Measurements from ENCODE around the gene RRP12.
"Not testable (repeated sequence)": the region's sequence is repeated elsewhere in the genome, so short reads cannot be mapped to it uniquely, and the experiment has no call there.

The RRP12 gene

GRCh38 chr10:97400665-97401454, at the start of gene RRP12:
Gene RRP12 (minus strand): TSS chr10:97401340. CDS start chr10:97401231, 109 bp downstream.
- peak; percentile 67 for DNase-seq (ENCODE audit: low read depth)

DNA sequence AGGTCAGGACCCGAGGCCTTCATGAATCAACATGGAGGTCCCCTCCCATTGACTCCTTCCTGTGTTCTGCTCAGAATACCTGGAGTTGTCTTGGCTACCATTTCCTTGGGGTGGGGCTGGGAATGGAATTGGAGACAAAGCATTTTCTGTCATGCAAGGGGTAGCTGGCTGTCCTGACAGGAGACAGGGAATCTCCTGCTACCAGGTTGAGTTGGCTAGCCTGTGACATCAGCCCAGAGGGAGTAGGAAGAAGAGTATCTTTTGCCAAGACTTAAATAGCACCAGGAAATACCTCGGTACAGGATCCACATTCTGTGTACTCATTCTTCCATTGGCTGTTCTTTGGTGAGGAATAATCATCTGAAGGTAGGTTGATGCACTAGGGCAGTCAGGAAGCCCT, 49.7 kb upstream of the RRP12 start:
- DNase-seq (ENCODE audit: low read depth) = no peak

DNA sequence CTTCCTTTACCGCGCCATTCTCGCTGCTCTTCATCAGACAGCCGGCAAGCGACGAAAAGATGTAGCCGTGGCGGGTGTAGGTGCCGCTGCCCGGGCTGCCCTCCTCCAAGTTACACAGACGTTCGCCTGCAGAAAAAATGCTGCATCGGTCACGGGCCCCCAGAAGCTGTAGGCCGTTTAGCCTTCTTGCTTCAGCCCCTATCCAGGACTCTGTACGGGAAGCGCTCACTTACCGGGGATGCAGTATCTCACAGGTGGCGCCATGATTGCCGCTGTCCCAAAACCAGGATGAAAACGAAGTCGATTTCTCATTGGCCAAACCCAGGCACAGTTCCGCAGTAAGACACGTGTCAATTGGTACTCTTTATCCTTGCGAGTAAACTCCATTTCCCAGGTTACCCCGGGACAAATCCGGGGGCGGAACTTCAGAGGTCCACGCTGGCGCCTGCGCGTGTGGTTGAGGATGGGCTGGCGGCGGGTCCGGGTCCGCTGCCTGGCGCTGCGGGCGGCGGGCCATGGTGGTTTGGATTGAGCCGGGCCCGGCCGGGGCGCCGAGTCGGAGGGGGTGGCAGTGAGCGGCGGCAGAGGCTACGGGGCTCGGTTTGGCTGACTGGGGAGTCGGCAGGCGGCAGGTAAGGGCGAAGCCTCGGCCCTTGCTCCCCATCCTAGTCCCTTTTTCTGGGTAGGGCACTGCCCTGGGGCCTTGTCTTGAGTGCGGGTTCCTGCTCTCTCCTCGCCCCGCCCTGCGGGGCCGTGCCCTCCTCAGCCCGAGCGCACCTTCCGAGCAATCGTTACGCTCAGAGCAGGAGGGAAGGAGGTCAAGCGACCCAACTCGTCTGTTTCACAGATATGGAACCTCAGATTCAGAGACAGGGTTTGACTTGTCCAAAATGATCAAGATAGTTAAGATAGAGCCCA, 44.8 kb upstream of the RRP12 start, which contains the start of the genes EXOSC1 and ZDHHC16:
Gene EXOSC1 (minus strand): TSS at position 285 of the 918 bp plus-strand sequence. CDS start 21 bp downstream, at position 264.
Gene ZDHHC16 (plus strand): TSS at position 454 of the 918 bp plus-strand sequence. CDS start 5,501 bp downstream, outside the sequence.
- peak; percentile 88 for DNase-seq (ENCODE audit: low read depth)

- no peak for DNase-seq (ENCODE audit: low read depth)
These were observed 44.2 kb upstream of the RRP12 start for GRCh38 chr10:97445357-97445721.

GRCh38 chr10:97444212-97444611, 43.1 kb upstream of the RRP12 start:
- no peak for DNase-seq (ENCODE audit: low read depth)

GRCh38 chr10:97442277-97442676, 41.1 kb upstream of the RRP12 start:
- DNase-seq (ENCODE audit: low read depth) = no peak

DNA sequence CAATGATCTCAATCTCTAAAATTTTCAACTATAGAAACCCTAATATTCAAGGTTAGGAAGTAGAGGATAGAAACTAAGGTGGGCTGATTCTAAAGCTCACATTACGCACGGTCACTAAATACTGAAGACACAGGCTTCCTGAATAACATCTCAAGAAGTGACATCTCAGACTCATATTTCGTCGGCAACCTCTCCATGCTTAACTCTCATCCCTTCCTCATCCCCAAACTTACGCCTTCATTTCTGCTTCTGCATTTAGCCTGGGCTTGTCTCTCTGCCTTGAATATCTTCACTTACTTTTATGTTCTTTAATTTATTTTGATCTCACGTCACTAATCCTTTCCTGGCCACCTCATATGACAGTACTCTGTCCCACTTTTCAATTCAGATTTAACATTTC, 34.1 kb upstream of the RRP12 start:
- DNase-seq (ENCODE audit: low read depth) = no peak

DNA sequence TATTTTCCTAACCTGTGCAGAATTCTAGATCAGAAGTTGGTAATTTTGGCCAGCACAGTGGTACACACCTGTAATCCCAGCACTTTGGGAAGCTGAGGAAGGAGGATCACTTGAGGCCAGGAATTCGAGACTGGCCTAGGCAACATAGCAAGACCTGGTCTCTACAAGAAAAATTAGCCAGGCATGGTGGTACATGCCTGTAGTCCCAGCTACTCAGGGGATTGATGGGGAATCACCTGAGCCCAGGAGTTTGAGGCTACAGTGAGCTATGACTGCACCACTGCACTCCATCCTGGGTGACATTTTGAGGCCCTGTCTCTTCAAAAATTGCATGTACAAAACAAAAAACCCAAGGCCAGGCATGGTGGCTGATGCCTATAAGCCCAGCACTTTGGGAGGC, 33.4 kb upstream of the RRP12 start:
- DNase-seq (ENCODE audit: low read depth) = no peak

DNA sequence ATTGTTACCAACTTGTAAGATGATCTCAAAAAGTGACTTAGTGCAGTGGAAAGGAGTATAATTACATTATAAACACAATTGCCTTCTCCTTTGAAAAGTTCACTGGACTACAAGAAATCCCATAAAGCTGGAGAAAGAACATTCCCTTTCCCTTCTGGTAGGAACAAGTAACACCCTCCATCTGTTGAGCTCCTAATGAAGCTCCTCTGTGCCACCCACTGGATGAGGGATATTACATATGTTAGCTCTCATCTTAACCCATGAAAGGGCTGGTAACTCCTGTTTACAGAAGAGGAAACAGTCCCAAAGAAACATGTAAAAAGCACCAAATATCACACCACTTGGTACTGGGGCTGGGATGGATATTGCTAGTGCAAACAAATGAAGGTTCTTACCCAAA, 32.9 kb upstream of the RRP12 start:
- DNase-seq (ENCODE audit: low read depth) = no peak

- no peak for DNase-seq (ENCODE audit: low read depth)
These were observed 27.4 kb upstream of the RRP12 start for GRCh38 chr10:97428572-97428981.

- DNase-seq (ENCODE audit: low read depth) = no peak
These were observed 26.5 kb upstream of the RRP12 start for GRCh38 chr10:97427571-97428179.

DNA sequence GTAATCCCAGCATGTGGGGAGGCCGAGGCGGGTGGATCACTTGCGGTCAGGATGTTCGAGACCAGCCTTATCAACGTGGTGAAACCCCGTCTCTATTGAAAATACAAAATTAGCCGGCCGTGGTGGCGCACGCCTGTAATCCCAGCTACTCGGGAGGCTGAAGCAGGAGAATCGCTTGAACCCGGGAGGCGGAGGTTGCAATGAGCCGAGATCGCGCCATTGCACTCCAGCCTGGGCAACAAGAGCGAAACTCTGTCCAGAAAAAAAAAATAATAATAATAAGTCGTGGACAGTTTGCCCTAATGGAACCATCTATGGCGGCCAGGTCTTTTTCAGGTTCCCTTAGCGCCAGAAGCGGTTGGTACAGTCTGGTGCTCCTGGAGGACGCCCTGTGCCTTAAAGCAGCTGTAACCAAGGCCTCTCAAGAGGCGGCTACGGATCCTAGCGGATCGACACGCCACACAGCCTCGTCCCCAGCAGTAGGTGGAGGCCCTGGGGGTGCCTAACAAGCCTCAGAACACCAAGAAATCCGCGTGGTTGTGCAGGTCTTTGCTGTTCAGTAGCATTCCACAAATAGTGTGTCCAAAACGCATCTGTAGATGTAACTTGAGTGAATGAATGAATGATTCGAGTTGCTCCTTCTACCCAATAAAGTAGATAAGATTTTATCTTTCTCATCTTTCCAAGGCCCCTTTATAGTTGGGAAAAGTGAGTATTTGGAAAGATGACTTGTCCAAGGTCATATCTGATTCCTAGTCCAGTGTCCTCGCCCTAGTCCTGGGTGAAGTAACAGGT, 25.8 kb upstream of the RRP12 start:
- DNase-seq (ENCODE audit: low read depth) = no peak

GRCh38 chr10:97425964-97426775, 25.0 kb upstream of the RRP12 start, which contains the start of gene PGAM1:
Gene PGAM1 (plus strand): TSS chr10:97426191. CDS start chr10:97426308, 117 bp downstream.
- peak; percentile 92 for DNase-seq (ENCODE audit: low read depth)

DNA sequence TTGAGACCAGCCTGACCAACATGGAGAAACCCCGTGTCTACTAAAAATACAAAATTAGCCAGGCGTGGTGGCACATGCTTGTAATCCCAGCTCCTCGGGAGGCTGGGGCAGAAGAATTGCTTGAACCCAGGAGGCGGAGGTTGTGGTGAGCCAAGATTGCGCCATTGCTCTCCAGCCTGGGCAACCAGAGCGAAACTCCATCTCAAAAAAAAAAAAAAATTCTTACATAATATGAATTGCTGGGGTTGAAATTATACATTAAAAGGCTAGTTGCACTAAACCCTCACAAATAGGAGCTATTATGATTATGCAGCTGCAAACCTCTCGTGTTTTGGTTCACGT, 22.6 kb upstream of the RRP12 start:
- not testable (repeated sequence) for DNase-seq (ENCODE audit: low read depth)

DNA sequence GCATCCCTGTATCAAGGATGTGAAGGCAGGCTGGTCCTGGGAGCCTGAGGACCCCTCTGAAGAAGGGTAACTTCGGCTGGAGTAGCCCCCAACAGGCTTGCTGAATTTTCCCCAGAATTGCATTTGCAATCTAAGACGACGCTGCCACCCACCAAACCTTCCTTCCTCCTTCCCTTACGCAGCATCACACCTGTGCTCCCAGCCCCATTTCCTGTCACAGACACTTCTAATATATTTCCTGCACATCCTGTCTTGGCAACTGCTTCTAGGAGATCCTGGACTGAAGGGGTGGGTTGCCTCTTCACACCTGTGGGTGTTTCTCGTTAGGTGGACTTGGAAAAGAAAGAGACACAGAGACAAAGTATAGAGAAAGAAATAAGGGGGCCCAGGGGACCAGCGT, 15.4 kb upstream of the RRP12 start:
- no peak for DNase-seq (ENCODE audit: low read depth)

GRCh38 chr10:97412891-97413304, 11.8 kb upstream of the RRP12 start:
- DNase-seq (ENCODE audit: low read depth) = peak; percentile 34

DNA sequence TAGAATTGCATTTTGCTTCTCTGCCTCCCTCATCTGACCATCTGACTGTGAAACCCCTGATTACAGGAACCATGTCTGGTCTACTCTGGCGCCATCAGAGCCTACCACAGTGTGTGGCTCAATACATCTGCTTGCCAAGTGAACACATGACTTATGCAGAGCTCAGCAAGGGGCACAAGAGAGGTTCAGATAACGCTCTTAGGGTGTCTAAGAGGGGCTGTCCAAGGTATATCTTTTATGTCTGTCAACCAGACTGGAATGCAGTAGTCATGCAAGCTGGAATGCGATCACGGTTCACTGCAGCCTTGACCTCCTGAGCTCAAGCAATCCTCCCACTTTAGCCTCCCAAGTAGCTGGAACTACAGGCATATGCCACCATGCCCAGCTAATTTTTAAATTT, 10.3 kb upstream of the RRP12 start:
- no peak for DNase-seq (ENCODE audit: low read depth)

DNA sequence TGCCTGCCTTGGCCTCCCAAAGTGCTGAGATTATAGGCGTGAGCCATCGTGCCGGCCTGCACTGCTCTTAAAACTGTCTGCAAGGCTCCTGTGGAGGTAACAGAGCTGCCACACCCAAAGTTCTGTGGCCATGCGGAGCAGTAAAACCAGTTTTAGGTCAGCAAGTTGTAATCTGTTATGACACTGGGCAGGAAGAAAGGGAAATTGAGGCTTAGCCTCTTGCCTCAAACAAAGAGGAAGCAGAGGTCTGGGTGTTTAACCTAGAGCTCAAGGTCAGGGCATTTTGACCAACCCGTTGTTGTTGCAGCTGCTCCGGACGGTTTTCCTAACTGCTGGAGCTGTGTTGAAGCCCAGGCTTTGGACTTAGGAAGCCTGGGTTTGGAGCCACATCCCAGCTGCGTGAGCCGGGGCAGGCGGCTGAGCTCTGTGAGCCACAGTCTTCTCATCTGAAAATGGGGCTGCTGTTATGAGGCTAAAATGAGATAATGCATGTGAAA, 7.4 kb upstream of the RRP12 start:
- DNase-seq (ENCODE audit: low read depth) = no peak

GRCh38 chr10:97407952-97408248, 6.8 kb upstream of the RRP12 start:
- DNase-seq (ENCODE audit: low read depth) = no peak

- peak; percentile 38 for DNase-seq (ENCODE audit: low read depth)
These were observed 6.2 kb upstream of the RRP12 start for GRCh38 chr10:97407211-97407951.

All from stimulated activated CD8-positive, alpha-beta memory T cell treated with anti-CD3 and anti-CD28 coated beads, Interleukin-4, amount 100 ng/mL, for 24 hours (primary cell).